Upper lobe of left lung (tissue), 6 donors: ENCODE measurements around the gene BTBD9. TPM values are rescaled to one million over a fixed set of nuclear protein-coding genes. Genes with fewer than 3 reads are reported as not detected.

Experiments
- ATAC-seq, 2 donors: fragments of 200-7000 bp; cut with Tn5 transposase; one replicate each; pipeline ENCODE4 v1.9.1; 2022; ENCODE audit warnings: mild to moderate bottlenecking in 2 of 2, moderate library complexity in 2 of 2; ENCODE audit not compliant: low FRiP score in 2 of 2
- DNase-seq, 2 donors: peaks; one replicate each; pipeline ENCODE4 v3.0.0-alpha.2; 2019 to 2020
- H3K27ac ChIP-seq, 4 donors: fragments of 200-600 bp; sonication (generic); one replicate each; pipeline ENCODE4 v1.5.1; 2016 to 2019
- H3K27me3 ChIP-seq, 4 donors: fragments of 200-600 bp; sonication (generic); one replicate each; pipeline ENCODE4 v1.5.1; 2017 to 2019
- H3K36me3 ChIP-seq, 4 donors: fragments of 200-600 bp; sonication (generic); one replicate each; pipeline ENCODE4 v1.5.1; 2016 to 2019
- H3K4me1 ChIP-seq, 4 donors: fragments of 200-600 bp; sonication (generic); one replicate each; pipeline ENCODE4 v1.5.1; 2018 to 2019
- H3K4me3 ChIP-seq, 4 donors: fragments of 200-600 bp; sonication (generic); one replicate each; pipeline ENCODE4 v1.5.1; 2017 to 2019; ENCODE audit warnings: mild to moderate bottlenecking in 2 of 4, moderate library complexity in 1 of 4
- H3K9me3 ChIP-seq, 4 donors: fragments of 200-600 bp; sonication (generic); one replicate each; pipeline ENCODE4 v1.5.1; 2018 to 2019
- CTCF ChIP-seq, 6 experiments: fragments of 450-650 bp in 4 of 6; fragments of 200-600 bp in 2 of 6; sonication (generic) in 2 of 6; IDR thresholded peaks; one replicate each; pipeline ENCODE4 v1.5.1; 2016 to 2019; ENCODE audit warnings: antibody characterized with exemption in 6 of 6
- EP300 ChIP-seq, 4 donors: sonication (generic); formaldehyde crosslinking; IDR thresholded peaks; one replicate each; pipeline ENCODE4 v1.5.1; 2017; ENCODE audit warnings: antibody characterized with exemption in 4 of 4, control low read depth in 2 of 4
- POLR2A ChIP-seq, 4 donors: fragments of 450-650 bp; IDR thresholded peaks; one replicate each; pipeline ENCODE4 v1.5.1; 2016 to 2017; ENCODE audit warnings: antibody characterized with exemption in 4 of 4, mild to moderate bottlenecking in 2 of 4
- POLR2AphosphoS5 ChIP-seq, 2 donors: sonication (generic); formaldehyde crosslinking; IDR thresholded peaks; one replicate each; pipeline ENCODE4 v1.5.1; 2017; ENCODE audit warnings: antibody characterized with exemption in 2 of 2
- WGBS, 2 donors: methylation state at CpG; one replicate each; pipeline ENCODE4 v1.1.5; 2017 to 2018; 5-methylcytosine and 5-hydroxymethylcytosine counted together
- total RNA-seq, 6 donors: library from RNA; depleted of rRNA in 4 of 6; stranded (reverse); fragments of >200 nt in 4 of 6; gene quantifications; one replicate each; pipeline versions ENCODE4 v1.1.0 to v1.2.1, GENCODE V29; 2016 to 2021
- donor health status: DM: no; HTN: no; CAD: no; lungs with moderate emphysema.
- donor health status: DM: no; HTN: yes; CAD: no; lungs with severe emphysema.

BTBD9 gene
- total RNA-seq, 6 donors from 2014 or later, result 18.2 to 60.8 (median 44.9) TPM

- H3K27me3 ChIP-seq, result no peaks in the 10 kb centered on the region
- no peaks in the 10 kb centered on the region for H3K36me3 ChIP-seq
- H3K4me3 ChIP-seq, result no peak overlapping the region
- H3K9me3 ChIP-seq, result no peaks in the 10 kb centered on the region
- DNase-seq (no peak), ATAC-seq (no peak)
- H3K27ac ChIP-seq, result no peak overlapping the region
- peaks cover 0 to 4% (median 0%) of the 10 kb centered on the region in 4 donors for H3K4me1 ChIP-seq
- TF ChIP-seq EP300 (IDR thresholded peaks at IDR 0.05) (no peak), CTCF (IDR thresholded peaks at IDR 0.05) (no peak), POLR2AphosphoS5 (IDR thresholded peaks at IDR 0.05) (no peak), POLR2A (IDR thresholded peaks at IDR 0.05) (no peak)
Observed at GRCh38 chr6:38554014-38554413, 85.7 kb downstream of the BTBD9 start.

GRCh38 chr6:38552121-38552520, 87.6 kb downstream of the BTBD9 start:
- Histone ChIP-seq H3K27me3 (no peaks in the 10 kb centered on the region), H3K9me3 (no peaks in the 10 kb centered on the region), H3K4me3 (no peak overlapping the region), H3K4me1 (peaks cover 0 to 4% (median 0%) of the 10 kb centered on the region in 4 donors), H3K27ac (no peak overlapping the region), H3K36me3 (no peaks in the 10 kb centered on the region)
- TF ChIP-seq POLR2AphosphoS5 (IDR thresholded peaks at IDR 0.05) (no peak), CTCF (IDR thresholded peaks at IDR 0.05) (no peak), EP300 (IDR thresholded peaks at IDR 0.05) (no peak), POLR2A (IDR thresholded peaks at IDR 0.05) (no peak)
- DNase-seq (no peak), ATAC-seq (peak in 1 of 2 donors; percentile 77)
- WGBS, 2 donors, result 72 to 84% methylated on average over 3 of the region's 3 CpGs

- WGBS, 2 donors, result 88 to 91% methylated on average over 5 of the region's 5 CpGs
- ATAC-seq (no peak), DNase-seq (no peak)
- peaks cover 0 to 4% (median 0%) of the 10 kb centered on the region in 4 donors for H3K4me1 ChIP-seq
- H3K27ac ChIP-seq, result no peak overlapping the region
- H3K4me3 ChIP-seq, result no peak overlapping the region
- TF ChIP-seq POLR2AphosphoS5 (IDR thresholded peaks at IDR 0.05) (no peak), CTCF (IDR thresholded peaks at IDR 0.05) (no peak), EP300 (IDR thresholded peaks at IDR 0.05) (no peak), POLR2A (IDR thresholded peaks at IDR 0.05) (no peak)
- no peaks in the 10 kb centered on the region for H3K27me3 ChIP-seq
- H3K36me3 ChIP-seq, result peaks cover 0 to 5% (median 0%) of the 10 kb centered on the region in 4 donors
- no peaks in the 10 kb centered on the region for H3K9me3 ChIP-seq
Observed at GRCh38 chr6:38549795-38550194, 89.9 kb downstream of the BTBD9 start.

- Histone ChIP-seq H3K27me3 (no peaks in the 10 kb centered on the region), H3K9me3 (no peaks in the 10 kb centered on the region), H3K27ac (no peak overlapping the region), H3K4me3 (no peak overlapping the region), H3K4me1 (peaks cover 0 to 4% (median 0%) of the 10 kb centered on the region in 4 donors), H3K36me3 (peaks cover 0 to 5% (median 0%) of the 10 kb centered on the region in 4 donors)
- ATAC-seq, result no peak
- WGBS, 2 donors, result 80 to 91% methylated on average over 2 of the region's 2 CpGs
- no peak for DNase-seq
- TF ChIP-seq EP300 (IDR thresholded peaks at IDR 0.05) (no peak), POLR2A (IDR thresholded peaks at IDR 0.05) (no peak), POLR2AphosphoS5 (IDR thresholded peaks at IDR 0.05) (no peak), CTCF (IDR thresholded peaks at IDR 0.05) (no peak)
Observed at GRCh38 chr6:38549180-38549579, 90.5 kb downstream of the BTBD9 start.

GRCh38 chr6:38543022-38543421, 96.7 kb downstream of the BTBD9 start:
- peaks cover 0 to 5% (median 0%) of the 10 kb centered on the region in 4 donors for H3K36me3 ChIP-seq
- H3K9me3 ChIP-seq, result no peaks in the 10 kb centered on the region
- no peak overlapping the region for H3K27ac ChIP-seq
- no peak overlapping the region for H3K4me3 ChIP-seq
- H3K4me1 ChIP-seq, result no peaks in the 10 kb centered on the region
- no peak for TF ChIP-seq POLR2AphosphoS5 (IDR thresholded peaks at IDR 0.05)
- no peak for TF ChIP-seq EP300 (IDR thresholded peaks at IDR 0.05)
- TF ChIP-seq CTCF (IDR thresholded peaks at IDR 0.05), result no peak
- TF ChIP-seq POLR2A (IDR thresholded peaks at IDR 0.05), result no peak
- WGBS, 2 donors, result 95 to 98% methylated on average over 2 of the region's 2 CpGs
- DNase-seq, result no peak
- no peaks in the 10 kb centered on the region for H3K27me3 ChIP-seq
- ATAC-seq, result no peak
